Esophagus squamous epithelium (tissue), 4 donors: ENCODE data around the gene CSMD2.

ENCODE experiments used
- POLR2A ChIP-seq, 4 donors: fragments of 450-650 bp; IDR thresholded peaks; one replicate each; pipeline ENCODE4 v1.6.1; 2017; ENCODE audit warnings: antibody characterized with exemption in 4 of 4, mild to moderate bottlenecking in 4 of 4, moderate library complexity in 3 of 4
- TF ChIP-seq, protein P1 (sequence below), 6 experiments: fragments of 450-650 bp in 4 of 6; fragments of 200-600 bp in 2 of 6; sonication (generic) in 2 of 6; IDR thresholded peaks; one replicate each; pipeline ENCODE4 v1.5.1; 2016 to 2019; ENCODE audit warnings: antibody characterized with exemption in 6 of 6, mild to moderate bottlenecking in 4 of 6, moderate library complexity in 4 of 6

DNA sequence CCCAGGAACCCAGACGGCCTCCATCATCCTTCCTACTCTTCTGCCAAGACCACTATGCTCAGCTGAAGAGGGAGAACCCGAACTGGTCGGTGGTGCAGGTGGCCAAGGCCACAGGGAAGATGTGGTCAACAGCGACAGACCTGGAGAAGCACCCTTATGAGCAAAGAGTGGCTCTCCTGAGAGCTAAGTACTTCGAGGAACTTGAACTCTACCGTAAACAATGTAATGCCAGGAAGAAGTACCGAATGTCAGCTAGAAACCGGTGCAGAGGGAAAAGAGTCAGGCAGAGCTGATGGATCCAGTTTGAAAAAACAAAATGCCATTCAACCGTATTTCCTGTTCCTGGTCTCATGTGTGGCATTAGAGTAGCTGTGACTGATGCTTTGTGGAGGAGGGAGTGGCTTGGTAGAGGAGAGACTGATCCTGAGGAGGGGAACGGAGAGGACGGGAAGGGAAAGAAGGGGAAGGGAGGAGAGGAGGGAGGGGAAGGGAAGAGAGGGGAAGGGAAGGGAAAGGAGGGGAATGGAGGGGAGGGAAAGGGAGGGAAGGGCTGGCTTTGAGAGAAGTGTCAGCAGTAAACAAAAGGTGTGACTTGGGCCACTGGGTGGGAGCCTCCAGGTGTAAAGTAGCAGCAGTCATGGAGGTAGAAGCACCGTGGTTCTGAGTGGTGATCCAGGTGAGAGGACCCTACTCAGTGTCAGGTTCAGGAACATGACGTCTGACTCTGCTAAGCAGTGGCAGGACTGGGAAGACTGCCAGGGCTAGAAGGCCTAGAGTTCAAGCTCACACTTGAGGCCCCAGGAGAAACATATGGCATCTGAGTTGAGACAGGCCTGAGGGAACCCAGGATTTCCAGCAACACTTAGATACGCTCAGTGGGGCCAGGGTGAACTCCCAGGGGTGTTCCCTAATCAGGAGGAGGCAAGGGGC, 300.3 kb downstream of the CSMD2 start:
- no peak for TF ChIP-seq POLR2A (IDR thresholded peaks at IDR 0.05)
- TF ChIP-seq, protein P1, sequence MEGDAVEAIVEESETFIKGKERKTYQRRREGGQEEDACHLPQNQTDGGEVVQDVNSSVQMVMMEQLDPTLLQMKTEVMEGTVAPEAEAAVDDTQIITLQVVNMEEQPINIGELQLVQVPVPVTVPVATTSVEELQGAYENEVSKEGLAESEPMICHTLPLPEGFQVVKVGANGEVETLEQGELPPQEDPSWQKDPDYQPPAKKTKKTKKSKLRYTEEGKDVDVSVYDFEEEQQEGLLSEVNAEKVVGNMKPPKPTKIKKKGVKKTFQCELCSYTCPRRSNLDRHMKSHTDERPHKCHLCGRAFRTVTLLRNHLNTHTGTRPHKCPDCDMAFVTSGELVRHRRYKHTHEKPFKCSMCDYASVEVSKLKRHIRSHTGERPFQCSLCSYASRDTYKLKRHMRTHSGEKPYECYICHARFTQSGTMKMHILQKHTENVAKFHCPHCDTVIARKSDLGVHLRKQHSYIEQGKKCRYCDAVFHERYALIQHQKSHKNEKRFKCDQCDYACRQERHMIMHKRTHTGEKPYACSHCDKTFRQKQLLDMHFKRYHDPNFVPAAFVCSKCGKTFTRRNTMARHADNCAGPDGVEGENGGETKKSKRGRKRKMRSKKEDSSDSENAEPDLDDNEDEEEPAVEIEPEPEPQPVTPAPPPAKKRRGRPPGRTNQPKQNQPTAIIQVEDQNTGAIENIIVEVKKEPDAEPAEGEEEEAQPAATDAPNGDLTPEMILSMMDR (IDR thresholded peaks at IDR 0.05), result no peak
